Activated T-helper 9 cell treated with anti-CD3 and anti-CD28 coated beads, Interleukin-2, amount 50 U/mL, for 16 hours (primary cell): ENCODE measurements around the gene POLR3A.

Experiments used
- DNase-seq: peaks from one replicate; pipeline ENCODE4 v3.0.0-alpha.2; 2020; ENCODE audit warnings: low read depth

POLR3A gene

GRCh38 chr10:77943121-77943901 lies 86.0 kb downstream of the POLR3A start:
- DNase-seq, result no peak

- no peak for DNase-seq
Measured at GRCh38 chr10:77941790-77942189, 87.5 kb downstream of the POLR3A start.

- no peak for DNase-seq
Measured at GRCh38 chr10:77940627-77941026, 88.7 kb downstream of the POLR3A start.

DNA sequence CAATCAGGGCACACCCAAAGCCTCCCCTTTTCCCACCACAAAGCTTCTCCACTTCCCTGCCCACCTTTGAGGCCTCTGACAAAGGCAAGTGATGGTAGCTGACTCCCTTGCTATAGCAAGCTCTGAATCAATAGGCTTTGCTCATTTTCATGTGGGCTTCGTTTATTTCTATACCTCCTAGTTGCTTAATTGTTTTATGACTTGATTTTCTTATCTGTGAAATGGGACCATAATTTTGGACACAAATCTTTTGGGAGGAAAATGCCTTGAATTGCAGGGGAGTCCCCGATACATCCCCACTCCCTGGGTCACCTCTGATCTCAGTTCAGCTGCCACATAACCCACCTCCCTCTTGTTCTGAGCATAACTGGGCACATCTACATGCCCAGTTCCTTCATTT lies 89.1 kb downstream of the POLR3A start:
- no peak for DNase-seq

DNA sequence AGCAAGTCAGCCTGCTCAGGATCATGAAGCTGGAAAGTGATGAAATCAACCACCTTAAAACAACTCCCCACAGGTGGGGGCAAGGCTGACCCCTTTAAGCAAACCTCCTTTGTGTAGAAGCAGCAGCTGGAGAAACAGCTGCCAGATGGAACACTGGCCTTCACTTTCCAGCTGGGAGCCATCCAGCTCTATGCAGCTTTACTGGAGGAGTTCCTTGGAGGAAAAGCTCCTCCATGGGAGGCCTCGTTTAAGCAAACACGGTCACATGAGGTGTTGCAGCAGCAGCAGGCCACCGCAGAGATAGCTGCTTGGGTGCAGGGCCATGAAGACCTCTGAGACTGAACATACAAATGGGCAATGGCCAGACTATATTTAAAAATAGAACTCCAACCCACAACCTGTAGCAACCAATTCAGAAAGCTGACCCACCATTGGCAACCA lies 89.7 kb downstream of the POLR3A start:
- DNase-seq, result no peak

DNA sequence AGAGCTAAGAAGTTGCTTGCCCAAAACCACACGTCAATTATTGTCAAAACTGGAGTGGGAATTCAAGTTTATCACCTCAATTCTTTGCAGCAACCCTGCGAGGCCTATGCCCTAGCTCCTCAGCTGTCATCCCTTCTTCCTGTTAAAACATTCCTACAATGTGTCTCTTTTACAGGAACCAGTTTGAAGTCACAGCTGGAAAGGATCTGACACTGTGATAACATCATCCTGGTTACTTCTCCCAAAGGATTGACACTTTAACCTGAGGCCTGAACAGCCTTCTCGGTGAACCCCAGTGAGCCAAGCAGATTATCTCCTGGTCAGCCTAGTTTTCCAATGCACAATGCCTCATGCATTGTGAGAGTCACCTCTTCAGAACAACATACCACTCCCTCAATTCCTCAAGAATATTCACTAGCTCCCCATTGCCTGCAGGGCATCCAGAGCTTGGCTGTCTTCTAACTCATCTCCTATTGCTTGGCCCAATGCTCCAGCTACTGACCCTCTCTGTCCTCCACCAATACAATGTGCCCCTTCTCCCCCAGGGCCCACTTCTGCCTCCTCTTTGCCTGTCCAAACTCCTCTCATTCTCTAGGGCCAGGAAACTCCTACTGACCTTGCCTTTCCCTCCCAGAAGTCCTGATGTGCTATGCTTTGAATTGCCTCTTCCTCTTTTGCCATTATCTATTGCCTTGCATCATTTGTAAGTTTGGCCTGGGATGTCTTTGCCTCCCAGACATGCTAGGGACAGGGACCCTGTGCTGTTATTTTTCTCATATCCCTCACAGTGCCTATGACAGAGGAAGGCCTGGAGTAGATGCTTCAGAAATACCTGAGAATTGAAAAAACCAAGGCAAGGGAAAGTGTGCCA lies 92.4 kb downstream of the POLR3A start:
- no peak for DNase-seq

- no peak for DNase-seq
Measured at GRCh38 chr10:77932016-77932715, 97.1 kb downstream of the POLR3A start.

DNA sequence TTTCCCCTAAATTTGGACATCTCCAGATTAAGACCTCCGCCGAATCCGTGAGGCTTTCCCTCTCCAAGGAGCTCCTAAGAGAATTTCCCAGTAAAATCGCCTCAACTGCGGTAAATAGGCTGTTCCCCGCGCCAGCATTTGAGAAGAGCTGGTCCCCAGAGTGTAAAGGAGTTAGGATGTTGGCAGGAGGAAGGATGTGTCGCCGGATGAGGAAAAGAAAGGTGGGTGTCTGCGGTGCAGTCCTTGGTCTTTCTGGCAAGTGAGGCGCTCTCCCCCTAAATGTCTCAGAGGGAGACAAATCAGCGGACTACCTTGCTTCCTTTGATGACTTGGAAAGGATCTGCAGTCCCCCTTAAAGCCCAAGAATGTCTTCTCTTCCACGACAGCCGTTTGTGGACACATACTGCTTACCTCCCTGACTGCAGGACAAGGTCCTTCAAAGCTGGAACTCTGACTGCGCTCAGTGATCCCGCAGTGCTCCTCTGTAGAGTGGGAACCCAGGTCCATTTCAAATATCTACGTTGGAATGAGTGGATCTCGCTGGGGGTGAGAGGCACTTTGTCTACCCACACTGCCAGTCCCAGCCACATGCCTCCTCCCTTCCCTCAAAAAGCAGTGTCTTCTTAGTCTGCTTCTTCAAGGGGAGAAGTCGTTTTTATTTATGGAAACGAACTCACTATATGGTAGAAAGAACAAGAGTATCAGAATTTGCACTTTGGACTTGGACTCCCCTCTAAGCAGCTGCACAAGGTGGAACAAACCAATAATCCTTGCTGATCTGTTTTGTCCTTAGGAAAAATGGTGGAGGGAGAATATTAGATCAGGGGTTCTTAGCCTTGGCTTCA lies 101.7 kb downstream of the POLR3A start:
- DNase-seq, result no peak

DNA sequence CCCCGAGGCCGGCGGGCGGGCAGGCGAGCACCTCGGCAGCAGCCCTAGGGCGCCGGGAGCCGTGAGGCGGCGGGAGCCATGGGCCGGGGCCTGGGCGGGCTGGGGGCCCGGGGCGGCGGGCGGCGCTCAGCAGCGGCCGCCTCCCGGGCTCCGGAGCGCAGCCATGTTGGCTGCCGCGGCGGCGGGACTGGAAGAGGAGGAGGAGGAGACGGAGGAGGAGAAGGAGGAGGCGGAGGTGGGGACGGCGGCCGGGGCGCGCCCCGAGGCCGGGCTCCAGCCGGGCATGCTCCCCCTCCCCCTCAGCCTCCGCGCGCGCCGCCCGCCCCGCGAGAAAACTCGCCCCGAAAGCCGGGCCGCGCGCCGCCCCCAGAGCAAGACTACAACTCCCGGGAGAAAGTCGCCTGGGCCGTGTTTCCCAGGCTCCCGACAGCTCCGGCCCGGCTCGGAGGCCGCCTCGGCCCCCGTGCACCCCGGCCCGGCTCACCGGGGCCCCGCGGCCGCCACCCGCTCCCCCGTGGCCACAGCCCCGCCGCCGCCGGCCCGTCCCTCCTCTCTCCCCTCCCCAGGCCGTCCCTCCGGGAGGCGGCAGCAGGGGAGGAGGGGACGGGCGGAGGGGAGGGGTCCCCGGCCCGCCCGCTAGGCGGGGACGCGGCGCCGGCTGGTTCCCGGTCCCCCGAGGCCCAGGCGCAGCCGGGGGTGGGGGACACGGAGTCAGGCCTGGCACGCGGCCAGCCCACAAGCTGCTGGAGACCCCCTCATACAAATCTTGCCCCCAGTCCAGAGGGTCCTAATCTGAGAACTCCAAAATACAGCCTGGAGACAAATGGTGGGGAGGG lies 102.5 kb downstream of the POLR3A start, which contains the start of gene DLG5:
DLG5 (minus strand) TSS at position 190 of the 836 bp plus-strand sequence. CDS start 235 bp downstream, outside the sequence.
- no peak for DNase-seq

GRCh38 chr10:77925795-77926565 lies 103.3 kb downstream of the POLR3A start:
- no peak for DNase-seq

DNA sequence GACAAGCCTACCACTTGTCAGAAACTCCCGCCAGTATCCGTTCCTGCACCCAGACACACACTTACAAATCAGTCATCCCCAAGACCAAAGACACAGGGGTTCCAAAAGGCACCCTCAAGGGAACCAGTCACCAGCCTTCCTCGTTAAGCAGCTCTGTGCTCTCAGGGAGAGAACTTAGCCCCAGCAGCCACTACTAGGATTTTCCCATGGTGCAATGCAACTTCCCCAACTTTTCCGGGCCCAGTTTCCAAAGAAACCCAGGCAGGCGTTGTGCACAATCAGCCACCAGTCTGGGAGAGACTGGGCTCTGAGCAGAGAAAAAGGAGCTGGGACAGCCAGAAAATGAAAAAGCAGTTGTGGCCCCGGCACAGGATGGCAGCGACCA lies 103.9 kb downstream of the POLR3A start:
- no peak for DNase-seq

- DNase-seq, result no peak
Measured at GRCh38 chr10:77922566-77923179, 106.6 kb downstream of the POLR3A start.

- no peak for DNase-seq
Measured at GRCh38 chr10:77922055-77922454, 107.3 kb downstream of the POLR3A start.

GRCh38 chr10:77921395-77921794 lies 107.9 kb downstream of the POLR3A start:
- no peak for DNase-seq

DNA sequence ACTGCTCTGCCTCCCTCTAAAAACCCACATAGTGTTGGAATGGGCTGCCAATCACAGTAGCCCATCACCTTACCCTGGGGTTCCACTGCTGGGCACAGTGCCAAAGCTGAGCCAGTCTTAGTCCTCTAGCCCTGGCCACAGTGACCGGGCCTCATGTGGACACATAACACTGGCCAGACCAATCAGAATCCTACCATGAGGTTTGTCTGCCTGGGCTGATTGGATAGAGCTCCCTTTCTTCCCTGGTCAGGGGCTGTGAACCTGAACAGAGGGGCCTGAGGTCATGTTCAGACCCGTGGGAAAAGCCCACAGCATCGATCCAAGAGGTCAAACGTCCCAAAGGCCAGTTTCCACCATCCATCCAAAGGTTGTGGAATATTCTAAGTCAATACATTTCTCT lies 108.8 kb downstream of the POLR3A start:
- no peak for DNase-seq

DNA sequence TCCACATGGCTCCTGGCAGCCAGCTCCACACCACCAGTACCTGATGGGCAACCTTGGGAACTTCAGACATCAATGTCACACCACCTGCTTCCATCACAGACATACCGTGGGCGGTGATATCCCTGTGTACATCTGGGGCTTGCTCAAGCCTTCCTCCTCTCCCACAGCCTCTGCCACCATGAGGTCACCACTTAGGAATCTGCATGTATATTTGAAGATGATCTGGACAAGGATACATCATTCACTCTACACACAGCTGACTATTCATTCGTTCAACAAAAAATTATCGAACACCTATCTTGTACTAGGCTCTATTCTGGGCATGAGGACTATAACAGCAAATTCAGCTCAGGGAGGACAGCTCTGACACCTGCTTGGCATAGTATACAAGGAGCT lies 109.6 kb downstream of the POLR3A start:
- no peak for DNase-seq
